GM18520 (cell line): Measurements from ENCODE around the gene SEC14L3.

Experiments used
- ATAC-seq: cut with Tn5 transposase; IDR thresholded peaks from one replicate; pipeline ENCODE4 v1.9.1; 2021; ENCODE audit not compliant: unreplicated experiment

SEC14L3 gene

GRCh38 chr22:30423959-30424533 lies 47.8 kb downstream of the SEC14L3 start:
- ATAC-seq: peak; percentile 86

DNA sequence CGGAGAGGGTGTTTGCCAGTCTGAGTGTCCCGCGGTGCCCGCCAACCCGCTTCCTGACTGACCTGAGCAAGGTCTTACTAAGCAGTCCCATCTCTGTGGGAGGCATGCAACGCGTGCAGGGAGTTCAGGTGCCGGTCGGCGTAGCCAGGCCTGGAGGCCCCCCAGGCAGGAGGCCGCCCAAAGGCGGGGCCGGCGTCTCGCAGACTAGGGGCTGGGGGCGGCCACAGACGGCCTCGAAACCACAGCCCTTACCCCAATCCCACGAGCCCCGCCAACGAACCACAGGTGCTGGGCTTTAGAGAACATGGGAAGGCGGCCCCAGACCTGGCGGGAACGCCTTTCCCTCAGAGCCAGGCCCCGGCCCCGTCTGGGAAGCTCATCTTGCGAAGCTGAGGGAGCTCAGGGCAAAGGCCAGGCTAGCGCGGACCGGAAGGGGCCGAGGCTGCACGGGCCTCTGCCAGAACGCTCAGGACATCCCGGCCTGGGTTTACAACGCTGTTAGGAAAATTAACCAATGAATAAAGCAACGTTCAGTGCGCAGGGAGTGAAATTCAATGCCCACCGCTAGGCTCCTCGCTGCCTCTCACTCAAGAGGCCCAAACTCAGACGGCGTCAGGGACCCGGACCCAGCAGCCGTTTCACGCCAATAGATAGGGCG lies 48.4 kb downstream of the SEC14L3 start:
- ATAC-seq: peak; percentile 13

DNA sequence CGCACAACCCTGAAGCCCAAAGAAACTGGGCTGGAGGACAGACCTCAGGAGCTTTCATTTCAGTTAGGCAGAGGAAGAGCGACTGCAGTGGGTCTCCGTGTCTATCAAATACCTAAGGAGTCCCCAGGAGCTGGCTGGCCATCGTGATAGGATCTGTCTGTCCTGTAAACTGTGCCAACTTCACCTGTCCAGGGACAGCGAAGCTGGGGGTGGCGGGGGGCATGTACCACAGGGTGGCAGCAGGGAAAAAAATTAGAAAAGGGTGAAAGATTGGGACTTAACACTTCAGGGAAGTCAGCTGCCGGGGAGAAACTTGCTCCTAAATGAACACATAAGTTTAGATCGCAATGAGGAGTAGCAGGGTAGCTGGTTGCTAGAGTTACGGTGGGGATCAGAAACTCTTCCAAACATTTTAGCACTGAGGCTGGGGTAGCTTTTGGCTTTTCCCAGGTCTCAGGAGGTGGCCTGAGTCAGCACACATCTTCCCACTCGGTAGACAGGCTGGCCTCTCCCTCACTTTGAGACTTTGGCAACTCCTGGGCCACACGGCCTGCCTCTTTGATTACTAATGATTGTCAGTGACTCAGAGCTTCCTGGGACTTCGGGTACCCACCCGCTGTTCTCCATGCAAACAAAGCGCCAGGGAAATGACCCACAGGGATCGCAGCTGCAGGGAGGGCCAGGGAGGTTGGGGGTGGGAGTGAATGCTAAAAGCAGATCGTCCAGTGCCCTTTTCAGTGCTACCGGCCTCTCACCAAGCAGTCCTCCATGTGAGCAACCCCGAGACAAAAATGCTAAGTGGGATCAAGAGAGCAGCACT lies 49.1 kb downstream of the SEC14L3 start:
- ATAC-seq: no peak

DNA sequence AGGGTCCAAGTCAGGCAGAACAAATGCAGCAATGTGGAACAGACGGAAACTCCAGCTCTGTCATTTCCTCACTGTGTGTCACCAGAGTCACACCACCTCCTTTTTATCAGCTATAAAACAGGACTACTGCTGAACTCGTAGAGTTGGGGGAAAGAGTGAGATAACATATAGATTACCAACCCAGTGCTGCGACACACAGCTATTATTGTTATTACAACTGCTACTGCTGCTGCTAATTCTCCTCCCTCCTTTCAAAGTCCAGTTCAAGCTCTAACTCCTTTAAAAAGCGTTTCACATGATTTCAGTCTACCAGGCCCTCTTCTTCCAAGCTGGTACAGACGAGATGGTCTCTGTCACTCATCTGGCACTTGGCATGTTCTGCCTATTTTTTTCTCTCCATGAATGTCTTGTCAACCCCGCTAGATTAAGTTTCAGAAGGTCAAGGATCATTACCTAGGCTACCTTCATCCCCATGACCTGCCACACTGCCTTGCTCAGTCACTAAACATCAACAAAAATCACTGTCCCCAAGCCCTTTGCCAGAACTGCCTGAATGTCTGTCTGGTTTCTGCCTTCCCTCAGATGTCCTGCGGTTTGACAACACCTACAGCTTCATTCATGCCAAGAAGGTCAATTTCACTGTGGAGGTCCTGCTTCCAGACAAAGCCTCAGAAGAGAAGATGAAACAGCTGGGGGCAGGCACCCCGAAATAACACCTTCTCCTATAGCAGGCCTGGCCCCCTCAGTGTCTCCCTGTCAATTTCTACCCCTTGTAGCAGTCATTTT lies 49.9 kb downstream of the SEC14L3 start:
- ATAC-seq: no peak

DNA sequence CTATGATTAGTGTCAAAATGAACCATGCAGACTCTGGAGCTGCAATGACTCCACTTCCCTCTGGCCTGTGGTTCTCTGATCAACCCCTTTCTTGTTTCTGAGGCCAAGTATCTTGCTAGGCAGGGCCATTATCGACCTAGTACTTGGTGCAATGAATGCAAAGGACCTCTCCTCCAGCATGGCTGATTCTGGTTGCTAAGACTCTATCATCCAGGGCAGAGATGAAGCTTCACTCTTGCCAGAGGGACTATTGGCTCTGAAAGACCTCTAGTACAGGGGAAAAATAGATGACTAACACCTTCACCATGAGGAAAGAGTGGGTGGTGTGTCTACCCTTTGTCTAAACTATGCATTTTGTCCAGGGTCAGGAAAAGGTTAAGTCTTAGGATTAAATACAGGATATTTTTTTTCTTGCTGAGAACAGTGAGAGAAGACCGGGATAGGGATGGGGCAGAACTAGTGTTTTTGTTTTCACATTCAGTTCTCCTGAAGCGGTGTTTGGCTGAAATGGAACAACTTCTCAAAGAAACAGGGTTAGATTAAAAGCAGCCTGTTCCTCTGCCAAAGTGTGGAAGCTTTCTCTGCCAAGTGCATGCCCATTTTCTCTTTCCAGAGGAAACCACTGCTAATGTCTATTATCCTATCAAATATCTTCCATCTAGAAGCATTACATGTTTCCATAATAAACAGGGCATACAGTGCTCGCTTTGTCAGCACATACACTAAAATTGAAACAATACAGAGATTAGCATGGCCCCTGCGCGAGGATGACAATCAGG lies 51.3 kb downstream of the SEC14L3 start:
- ATAC-seq: no peak

DNA sequence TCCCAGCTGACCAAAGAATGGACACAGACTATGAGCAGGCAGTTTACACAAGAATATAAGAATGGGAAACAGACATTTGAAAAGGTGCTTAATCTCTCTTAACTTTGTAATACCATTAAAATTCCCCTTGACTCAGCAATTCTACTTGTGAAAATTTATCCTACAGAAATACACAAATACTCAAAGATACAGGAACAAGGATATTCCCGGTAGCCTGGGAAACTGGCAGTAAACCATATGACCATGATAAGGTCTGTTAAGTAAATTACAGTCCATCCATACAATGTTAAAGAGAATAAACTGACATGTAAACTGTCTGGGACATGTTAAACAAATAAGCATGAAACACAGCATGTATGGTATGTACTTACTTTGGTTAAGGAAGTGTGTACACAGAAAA lies 55.0 kb downstream of the SEC14L3 start:
- no peak for ATAC-seq

DNA sequence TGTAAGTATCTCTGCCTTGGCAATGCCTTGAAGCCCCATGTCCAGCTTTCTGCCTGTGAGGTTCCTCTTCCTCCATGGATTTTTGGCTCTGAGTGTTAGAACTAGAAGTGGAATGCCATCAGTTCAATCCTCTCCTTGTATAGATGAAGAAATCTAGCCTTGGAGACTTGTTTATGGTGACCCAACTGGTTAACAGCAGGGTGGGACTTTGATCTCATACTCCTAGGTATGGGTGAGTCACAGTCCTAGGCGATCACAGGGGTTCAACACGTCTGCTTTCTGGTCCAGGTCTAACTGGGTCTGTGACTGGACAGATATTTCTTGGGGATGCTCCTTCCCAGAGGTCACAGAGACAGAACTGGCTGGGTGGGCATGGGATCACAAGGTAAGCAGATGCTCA lies 55.4 kb downstream of the SEC14L3 start:
- ATAC-seq: no peak

DNA sequence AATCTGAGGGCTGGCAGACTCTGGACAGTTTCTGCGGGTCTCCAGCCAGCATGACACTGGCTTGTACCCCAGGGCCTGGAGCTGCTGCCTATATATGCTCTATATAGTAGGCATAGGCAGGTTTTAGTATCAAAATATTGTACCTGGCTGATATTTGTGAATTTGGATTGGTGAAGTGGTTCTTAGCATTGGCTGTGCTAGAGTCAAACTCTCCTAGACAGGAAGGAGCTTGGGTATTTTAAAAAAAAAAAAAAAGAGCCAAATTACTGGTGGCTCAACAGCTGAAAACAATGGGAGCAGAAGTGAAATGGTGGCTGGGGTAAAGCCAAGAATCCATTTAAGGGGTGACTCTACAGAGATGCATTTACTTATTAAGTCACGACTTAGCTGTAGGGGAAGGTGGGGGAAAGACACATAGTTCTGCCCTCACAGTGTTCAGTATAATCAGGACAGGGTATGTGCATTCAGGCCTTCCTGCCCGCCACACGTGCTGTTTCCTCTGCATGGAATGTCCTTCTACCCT lies 57.2 kb downstream of the SEC14L3 start:
- ATAC-seq: no peak

GRCh38 chr22:30413745-30414524 lies 57.9 kb downstream of the SEC14L3 start:
- ATAC-seq: no peak

GRCh38 chr22:30413001-30413400 lies 58.8 kb downstream of the SEC14L3 start:
- no peak for ATAC-seq

- no peak for ATAC-seq
Observed at GRCh38 chr22:30411780-30412179, 60.0 kb downstream of the SEC14L3 start.
